ENCODE measurements around the gene CPNE8.

The CPNE8 gene

DNA sequence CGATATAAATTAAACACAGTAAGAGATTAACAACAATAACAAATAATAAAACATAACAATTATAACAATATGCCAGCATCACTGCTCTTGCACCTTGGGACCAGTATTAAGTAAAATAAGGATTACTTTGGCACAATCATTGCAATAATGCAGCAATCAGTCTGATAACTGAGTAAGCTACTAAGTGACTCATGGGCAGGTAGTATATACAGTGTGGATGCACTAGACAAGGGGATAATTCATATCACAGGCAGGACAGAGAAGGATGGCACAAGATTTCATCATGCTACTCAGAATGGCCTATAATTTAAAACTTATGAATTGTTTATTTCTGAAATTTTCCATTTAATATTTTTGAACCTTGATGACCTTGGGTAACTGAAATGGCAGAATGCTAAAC is 298.1 kb downstream of the CPNE8 start:
- H3K9ac ChIP-seq (ENCODE audit: low read length) = no peak overlapping the region
- H3K27me3 ChIP-seq (replicated peaks; ENCODE audit: insufficient read depth, low read length) = no peaks in the 10 kb centered on the region
- no peak overlapping the region for H2AFZ ChIP-seq (ENCODE audit: low read length)
- no peaks in the 10 kb centered on the region; the same call in 1 of the 2 replicates for H3K9me2 ChIP-seq (replicated peaks; ENCODE audit: insufficient read depth, low read length)
- H3K79me2 ChIP-seq (ENCODE audit: low read length) = no peaks in the 10 kb centered on the region
- no peaks in the 10 kb centered on the region for H3F3A ChIP-seq (ENCODE audit: insufficient read depth, low read length)
- H3K4me2 ChIP-seq (ENCODE audit: low read depth, low read length) = no peak overlapping the region
- H3K27ac ChIP-seq (ENCODE audit: low read length) = no peak overlapping the region
- H3K4me3 ChIP-seq (ENCODE audit: low read length) = no peak overlapping the region
- no peaks in the 10 kb centered on the region for H3K36me3 ChIP-seq (replicated peaks; ENCODE audit: insufficient read depth, low read length)
- H4K20me1 ChIP-seq (ENCODE audit: insufficient read depth, low read length) = no peaks in the 10 kb centered on the region
- no peak for DNase-seq
- H3K4me1 ChIP-seq (ENCODE audit: low read length) = no peaks in the 10 kb centered on the region
- no peaks in the 10 kb centered on the region for H3K9me3 ChIP-seq (replicated peaks; ENCODE audit: insufficient read depth, low read length)
- no peak for TF ChIP-seq EZH2 (optimal IDR thresholded peaks at IDR 0.05; ENCODE audit: low read depth, low read length)
